GM12873 (cell line): ENCODE measurements around the gene ATP6V1E1.

Experiments
- TF ChIP-seq, protein P1 (sequence below): IDR thresholded peaks from 2 replicates; pipeline ENCODE4 v1.5.1; 2012; ENCODE audit warnings: low read depth, mild to moderate bottlenecking, moderate library complexity, low read length, control low read depth; ENCODE audit not compliant: insufficient read depth; ENCODE audit errors: missing control alignments

The ATP6V1E1 gene

DNA sequence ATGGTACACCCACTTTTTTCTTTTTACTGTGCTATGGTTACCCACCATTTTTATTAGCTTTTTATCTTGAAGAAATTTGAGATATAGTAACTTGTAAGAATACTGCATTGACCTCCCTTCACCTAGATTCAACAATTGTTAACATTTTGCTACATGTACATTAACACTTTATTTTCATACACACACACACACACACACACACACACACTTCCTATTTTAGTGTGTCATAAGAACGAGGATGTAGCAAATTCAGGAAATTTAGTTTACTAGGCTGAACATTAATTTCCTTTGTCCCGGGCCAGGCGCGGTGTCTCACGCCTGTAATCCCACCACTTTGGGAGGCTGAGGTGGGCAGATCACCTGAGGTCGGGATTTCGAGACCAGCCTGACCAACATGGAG is 1.1 kb upstream of the ATP6V1E1 start:
- TF ChIP-seq, protein P1, sequence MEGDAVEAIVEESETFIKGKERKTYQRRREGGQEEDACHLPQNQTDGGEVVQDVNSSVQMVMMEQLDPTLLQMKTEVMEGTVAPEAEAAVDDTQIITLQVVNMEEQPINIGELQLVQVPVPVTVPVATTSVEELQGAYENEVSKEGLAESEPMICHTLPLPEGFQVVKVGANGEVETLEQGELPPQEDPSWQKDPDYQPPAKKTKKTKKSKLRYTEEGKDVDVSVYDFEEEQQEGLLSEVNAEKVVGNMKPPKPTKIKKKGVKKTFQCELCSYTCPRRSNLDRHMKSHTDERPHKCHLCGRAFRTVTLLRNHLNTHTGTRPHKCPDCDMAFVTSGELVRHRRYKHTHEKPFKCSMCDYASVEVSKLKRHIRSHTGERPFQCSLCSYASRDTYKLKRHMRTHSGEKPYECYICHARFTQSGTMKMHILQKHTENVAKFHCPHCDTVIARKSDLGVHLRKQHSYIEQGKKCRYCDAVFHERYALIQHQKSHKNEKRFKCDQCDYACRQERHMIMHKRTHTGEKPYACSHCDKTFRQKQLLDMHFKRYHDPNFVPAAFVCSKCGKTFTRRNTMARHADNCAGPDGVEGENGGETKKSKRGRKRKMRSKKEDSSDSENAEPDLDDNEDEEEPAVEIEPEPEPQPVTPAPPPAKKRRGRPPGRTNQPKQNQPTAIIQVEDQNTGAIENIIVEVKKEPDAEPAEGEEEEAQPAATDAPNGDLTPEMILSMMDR: no peak

DNA sequence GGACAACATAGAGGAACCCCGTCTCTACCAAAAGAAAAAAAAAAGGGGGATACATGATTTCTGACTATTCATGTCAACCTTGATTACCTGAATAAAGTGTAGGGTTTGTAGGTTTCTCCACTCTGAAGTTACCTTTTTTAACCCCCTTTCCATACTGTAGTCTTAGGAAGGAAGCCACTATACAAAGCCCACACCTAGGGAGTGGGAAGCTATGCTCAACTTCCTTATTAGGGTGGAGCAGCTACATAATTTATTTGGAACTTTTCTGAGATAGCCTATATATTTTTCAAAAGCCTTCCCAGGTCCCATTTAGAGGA is 582 bp upstream of the ATP6V1E1 start:
- TF ChIP-seq, protein P1: no peak

DNA sequence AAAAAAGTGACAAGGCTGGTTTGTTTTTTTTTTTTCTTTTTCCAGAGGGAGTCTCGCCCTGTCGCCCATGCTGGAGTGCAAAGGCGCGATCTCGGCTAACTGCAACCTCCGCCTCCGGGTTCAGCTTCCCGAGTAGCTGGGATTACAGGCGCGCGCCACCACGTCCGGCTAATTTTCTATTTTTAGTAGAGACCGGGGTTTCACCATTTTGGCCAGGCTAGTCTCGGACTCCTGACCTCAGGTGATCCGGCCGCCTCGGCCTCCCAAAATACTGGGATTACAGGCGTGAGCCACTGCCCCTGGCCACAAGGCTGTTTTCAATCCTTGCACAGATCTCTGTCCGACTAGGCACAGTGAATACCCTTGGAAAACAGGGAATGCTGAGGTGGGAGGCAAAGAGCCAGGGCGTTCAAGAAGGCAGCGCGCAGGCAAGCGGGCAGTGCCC is 566 bp downstream of the ATP6V1E1 start:
- TF ChIP-seq, protein P1: no peak

DNA sequence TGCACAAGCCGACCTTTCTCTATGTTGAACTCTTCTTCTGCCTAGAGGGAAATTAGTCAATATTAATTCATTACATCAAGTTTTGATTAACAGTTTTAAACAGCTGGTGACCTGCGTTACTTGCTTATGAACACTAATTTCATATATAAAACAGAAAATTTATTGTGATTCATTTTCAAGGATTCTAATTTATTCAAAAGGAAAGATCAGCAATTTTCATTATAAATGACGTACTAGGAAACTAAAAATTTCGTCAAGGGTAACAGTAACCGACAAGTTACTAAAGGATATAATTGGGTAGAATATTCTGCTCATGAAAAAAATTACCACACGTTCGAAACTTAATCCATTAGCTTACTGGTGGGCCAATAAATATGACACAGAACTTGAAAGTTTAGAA is 15.3 kb downstream of the ATP6V1E1 start:
- TF ChIP-seq, protein P1: no peak

DNA sequence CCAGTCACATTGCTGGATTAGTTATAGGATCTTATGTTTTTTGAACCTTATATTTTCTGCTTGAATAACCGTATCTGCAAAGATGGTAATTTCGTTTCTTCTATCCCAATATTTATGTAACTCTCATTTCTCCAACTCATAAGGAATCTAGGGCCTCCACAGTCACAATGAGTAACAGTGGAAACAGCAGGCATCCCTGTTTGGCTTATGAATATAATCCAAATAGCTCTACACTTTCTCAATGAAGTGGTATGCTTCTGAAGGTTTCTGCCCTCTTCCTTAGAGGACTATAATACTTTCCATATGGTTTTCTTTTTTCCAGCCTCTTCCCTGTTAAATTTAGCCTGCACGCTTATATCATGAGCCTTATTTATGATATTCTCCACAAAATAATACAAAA is 16.5 kb downstream of the ATP6V1E1 start:
- TF ChIP-seq, protein P1: no peak

DNA sequence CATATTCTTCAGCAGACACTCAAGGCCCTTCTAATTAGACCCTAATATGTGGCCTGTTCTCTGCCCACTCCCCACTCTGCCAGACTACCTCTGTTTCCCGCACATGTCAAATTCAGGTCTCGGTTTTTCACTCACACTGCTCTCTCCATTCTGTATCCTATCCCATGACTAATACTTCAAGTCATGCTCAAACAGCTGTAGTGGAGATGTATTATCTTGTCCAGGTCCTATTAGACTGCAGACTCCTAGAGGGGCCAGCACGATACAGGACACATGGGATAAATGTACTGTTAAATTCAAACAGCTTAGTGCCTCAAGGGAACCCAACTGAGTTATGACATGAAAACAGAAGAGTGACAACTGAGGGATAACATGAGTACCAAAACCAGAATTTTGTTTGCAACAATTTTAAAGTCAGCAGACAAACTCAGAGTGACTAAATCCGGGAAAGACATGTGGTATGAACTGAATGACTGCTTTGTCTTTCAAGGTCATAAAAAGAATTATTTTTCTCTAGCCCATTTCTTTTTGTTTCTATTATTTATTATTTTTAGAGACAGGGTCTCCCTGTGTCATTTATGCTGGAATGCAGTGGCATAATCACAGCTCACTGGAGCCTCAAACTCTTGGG is 20.5 kb downstream of the ATP6V1E1 start:
- TF ChIP-seq, protein P1: no peak

DNA sequence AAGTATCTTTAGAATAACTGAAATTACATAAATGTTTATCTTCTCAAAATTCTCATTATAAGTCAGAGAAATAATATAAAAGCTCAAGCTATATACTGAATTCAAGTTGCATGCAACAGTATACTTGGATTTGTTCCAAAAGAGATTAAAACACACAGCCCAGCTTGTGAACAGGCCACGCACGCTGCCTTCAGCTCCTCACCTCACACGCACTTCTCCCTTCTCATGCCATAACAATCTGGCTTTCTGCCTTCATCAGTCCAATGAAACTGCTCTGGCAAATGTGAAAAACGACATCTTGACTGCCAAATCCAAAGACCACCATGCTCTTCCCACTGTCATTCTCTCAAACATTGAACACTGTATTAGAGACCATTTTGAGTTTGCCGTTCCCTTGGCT is 22.1 kb downstream of the ATP6V1E1 start:
- TF ChIP-seq, protein P1: no peak

DNA sequence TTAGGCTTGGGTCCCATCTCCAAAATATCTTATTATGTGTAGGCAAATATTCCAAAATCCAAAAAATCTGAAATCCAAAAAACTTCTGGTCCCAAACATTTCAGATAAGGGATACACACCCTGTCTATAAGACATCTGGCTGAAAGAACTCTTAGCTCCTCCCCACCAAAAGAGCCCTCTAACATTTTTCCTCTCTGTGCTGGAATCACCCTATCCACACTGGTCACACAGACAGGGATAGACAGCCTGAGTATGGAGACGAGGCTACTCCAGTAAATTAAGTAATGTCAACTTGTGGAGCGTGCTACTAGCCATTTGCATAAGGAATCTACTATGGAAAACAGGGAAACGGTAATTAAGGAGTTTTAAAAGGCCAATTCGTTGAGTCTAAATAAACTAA is 24.9 kb downstream of the ATP6V1E1 start:
- TF ChIP-seq, protein P1: no peak
